Gastrocnemius medialis (tissue), 4 donors: ENCODE data around the gene MYO7A.

ENCODE experiments used
- CTCF ChIP-seq, 5 experiments: fragments of 450-650 bp in 3 of 5; fragments of 200-600 bp in 2 of 5; sonication (generic) in 2 of 5; IDR thresholded peaks in 4 of 5; conservative IDR thresholded peaks in 1 of 5; 1 replicate in 4 of 5; 2 replicates in 1 of 5; pipeline ENCODE4 v1.5.1; 2016 to 2019; ENCODE audit warnings: antibody characterized with exemption in 5 of 5, mild to moderate bottlenecking in 3 of 5, moderate library complexity in 3 of 5
- POLR2A ChIP-seq, 2 donors: fragments of 450-650 bp; IDR thresholded peaks; one replicate each; pipeline ENCODE4 v1.6.1; 2017; ENCODE audit warnings: antibody characterized with exemption in 2 of 2, mild to moderate bottlenecking in 2 of 2, moderate library complexity in 2 of 2

GRCh38 chr11:77082838-77083565 is 45.0 kb upstream of the MYO7A start:
- TF ChIP-seq CTCF (IDR thresholded peaks at IDR 0.05 in 4 of 5, conservative IDR thresholded peaks at IDR 0.05 in 1 of 5) (no peak), POLR2A (IDR thresholded peaks at IDR 0.05) (no peak)
